Glomerular visceral epithelial cell (primary cell): Measurements from ENCODE around the gene NRSN1.
"Not testable (repeated sequence)": the region's sequence is repeated elsewhere in the genome, so short reads cannot be mapped to it uniquely, and the experiment has no call there.

Experiments used
- DNase-seq: peaks from one replicate; pipeline ENCODE4 v3.0.0-alpha.2; 2016; ENCODE audit errors: extremely low spot score

Gene NRSN1

DNA sequence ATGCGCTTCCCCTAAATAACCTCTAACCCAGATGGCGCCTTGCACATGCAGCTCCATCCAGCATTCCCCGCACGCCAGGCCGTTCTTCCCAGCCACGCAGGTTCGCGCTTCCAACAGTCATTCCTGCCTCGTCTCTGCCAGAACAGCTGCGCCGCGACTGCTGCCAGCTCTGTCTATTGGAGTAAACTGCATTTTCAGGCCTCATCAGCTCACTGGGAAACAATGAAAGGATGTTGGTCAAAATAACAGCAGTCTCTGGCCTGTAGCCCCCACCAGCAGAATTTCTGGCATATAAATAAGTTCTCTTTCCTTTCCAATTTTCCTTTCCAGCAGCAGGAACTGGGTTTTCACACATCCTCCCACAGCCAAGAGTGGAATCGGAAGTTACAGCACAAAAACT is 14.6 kb downstream of the NRSN1 start:
- no peak for DNase-seq

DNA sequence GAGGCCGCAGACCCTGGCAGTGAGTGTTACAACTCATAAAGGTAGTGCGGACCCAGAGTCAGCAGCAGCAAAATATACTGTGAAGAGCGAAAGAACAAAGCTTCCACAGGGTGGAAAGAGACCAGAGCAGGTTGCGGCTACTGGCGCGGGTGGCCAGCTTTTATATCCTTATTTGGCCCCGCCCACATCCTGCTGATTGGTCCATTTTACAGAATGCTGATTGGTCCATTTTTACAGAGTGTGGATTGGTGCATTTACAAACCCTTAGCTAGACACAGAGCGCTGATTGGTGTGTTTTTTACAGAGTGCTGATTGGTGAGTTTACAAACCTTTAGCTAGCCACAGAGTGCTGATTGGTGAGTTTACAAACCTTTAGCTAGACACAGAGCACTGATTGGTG is 16.7 kb downstream of the NRSN1 start:
- not testable (repeated sequence) for DNase-seq

DNA sequence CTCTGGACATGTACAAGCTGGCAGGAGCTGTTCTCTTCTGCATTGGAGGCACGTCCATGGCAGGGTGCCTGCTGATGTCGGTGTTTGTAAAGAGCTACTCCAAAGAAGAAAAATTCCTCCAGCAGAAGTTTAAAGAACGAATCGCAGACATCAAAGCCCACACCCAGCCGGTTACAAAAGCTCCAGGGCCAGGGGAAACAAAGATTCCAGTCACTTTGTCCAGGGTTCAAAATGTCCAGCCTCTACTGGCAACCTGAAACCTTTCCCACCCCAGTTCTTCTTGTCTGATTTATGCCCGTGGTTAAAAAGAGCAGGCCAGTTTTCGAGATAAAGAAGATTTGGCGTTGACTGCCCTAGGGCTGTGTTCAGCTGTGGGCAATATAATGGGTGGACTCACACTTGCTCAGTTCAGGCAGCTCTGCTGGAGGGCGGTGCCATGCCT is 19.7 kb downstream of the NRSN1 start:
- no peak for DNase-seq

DNA sequence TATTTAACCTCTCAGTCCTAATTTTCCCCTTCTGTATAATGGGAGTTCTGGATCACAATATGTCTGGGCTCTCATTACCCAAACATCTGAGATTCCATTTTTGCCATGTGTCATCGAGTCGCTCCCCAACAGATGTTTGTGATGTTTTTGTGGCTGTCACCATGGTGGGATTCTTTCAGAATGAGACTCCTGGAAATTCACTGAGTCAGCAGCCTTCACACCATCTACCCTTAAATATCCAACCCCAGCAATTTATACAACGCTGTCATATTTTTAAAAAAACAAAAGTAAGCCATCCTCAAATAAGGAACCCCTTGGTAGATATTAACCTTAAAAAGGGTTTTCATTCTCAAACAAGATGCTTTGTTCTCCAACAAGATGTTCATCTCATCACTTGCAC is 20.9 kb downstream of the NRSN1 start:
- no peak for DNase-seq

DNA sequence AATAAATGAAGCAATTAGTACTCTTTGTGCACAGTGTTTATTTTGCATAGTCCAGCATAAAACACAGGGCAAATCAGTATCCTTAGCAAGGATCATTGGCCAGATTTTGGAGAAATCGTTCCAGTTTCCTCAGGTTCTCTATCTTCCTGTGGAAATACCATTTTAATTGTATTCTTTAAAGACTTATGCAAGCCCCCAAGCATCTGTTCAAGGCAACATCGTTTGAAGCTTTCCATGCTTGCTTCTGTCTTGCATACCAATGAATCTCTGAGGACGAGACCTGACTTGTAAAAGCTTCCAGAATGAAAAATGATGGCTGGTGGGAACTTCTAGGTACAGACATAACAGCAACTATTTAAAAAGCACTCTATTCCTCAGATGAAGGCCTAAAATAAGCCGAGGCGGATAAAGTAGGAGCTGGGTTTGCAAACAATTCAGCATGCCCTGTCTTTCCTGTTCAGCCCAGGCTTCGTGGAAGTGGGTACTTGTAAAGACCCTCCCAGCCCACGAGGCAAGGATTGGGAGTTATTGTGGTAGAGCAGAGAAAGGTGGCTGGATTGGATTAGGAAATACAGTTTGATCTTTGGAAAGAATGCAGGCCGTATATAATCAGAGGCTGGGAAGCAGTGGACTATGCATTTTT is 21.6 kb downstream of the NRSN1 start:
- no peak for DNase-seq

DNA sequence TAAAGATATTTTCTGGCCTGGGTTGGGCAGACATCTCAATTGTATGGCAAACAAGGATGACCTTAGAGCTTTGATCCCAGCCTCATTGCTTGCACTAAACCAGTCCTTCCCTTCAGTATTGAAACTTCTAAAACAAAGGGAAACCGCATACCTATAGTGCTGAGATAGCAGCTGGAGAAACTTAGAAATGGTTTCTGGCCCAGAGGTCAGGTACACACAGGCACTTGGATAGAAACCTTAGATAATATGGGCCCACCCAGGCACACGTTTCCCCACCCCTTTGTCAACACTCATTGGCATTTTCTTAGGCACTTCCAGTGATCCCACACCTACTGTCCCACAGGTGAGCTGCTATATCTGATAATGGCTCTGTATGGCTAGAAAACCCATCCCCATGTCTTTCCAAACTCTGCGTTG is 22.1 kb downstream of the NRSN1 start:
- DNase-seq = no peak

DNA sequence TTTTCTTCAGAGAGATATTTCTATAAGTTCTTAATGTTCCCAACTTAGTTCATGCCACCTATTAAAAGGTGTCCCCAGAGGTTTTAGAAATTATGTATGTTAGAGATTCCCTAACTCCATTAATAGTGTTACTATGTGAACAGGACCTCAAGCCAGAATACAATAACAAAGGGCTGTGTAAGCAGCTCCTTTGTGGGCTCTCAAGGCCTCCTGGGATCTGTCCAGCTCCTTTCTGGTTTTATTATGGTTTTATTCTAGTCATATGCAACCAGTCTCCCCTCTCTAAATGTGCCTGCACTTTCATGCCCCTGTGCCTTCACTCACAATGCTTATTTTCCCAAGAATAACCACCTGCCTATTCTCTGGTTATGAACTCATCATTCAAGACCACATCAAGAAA is 22.7 kb downstream of the NRSN1 start:
- no peak for DNase-seq

DNA sequence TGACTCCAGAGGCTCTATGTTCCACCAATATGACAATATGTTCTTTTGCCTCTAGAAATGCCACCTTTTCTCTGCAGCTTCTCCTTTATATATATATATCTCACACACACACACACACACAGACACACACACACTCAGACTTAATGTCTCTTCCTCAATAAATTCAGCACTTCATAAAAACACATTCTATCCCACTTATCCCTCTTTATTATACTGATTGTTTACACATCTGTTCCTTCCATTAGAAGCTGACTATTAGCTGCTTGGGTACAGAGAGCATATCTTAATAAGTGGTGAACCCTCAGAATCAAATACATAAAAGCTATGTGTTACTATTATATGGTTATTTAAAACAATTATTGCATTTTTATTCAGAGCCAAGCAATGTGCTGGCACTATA is 23.3 kb downstream of the NRSN1 start:
- DNase-seq = no peak

DNA sequence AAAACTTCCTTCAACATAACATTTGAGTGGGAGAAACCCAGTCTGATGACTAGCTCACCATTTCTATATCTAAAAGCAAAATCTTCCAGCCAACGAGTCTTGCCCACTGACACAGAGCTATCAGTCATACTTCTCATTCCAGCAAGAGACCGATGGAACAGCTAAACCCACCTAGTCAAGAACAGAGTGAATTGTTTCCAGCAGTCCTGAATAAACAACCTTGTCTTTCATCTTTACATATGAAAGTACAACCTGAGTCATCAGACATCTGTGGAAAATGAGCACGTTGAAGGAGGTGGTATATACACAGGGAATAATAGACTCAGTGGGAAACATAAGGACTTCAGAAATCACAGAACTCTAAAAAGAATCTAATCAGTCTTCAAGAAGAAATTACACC is 23.8 kb downstream of the NRSN1 start:
- DNase-seq = no peak

DNA sequence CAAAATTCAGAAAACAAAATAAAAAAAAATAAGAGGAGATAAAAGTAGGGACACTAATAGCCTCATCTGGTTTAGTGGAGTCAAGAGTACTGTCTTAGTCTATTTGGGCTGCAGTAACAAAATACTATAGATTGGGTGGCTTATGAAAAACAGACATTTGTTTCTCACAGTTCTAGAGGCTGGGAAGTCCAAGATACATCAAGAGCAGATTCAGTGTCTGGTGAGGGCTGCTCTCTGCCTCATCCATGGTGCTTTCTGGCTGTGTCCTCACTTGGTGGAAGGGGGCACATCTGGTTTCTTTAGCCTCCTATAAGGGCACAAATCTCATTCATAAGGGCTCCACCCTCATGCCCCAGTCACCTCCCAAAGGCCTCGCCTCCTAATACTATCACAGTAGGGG is 26.0 kb downstream of the NRSN1 start:
- no peak for DNase-seq

DNA sequence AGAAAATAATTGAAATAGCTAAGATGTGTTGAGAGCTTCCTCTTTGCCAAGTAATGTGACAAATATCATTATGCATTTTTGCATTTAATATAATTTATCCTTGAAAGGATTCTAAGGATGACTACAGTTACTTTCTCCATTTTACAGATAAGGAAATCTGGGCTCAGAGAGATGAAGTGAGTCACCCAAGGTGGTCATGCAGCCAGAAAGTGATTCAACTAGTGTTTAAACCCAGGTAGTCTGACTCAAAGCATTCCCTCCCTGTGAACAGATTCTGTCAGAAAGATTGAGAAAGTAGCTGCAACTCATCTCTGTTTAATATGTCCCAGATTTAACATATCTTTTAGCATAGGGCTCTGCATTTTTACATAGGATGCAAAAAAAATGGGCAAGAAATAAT is 28.1 kb downstream of the NRSN1 start:
- peak; percentile 44 for DNase-seq

DNA sequence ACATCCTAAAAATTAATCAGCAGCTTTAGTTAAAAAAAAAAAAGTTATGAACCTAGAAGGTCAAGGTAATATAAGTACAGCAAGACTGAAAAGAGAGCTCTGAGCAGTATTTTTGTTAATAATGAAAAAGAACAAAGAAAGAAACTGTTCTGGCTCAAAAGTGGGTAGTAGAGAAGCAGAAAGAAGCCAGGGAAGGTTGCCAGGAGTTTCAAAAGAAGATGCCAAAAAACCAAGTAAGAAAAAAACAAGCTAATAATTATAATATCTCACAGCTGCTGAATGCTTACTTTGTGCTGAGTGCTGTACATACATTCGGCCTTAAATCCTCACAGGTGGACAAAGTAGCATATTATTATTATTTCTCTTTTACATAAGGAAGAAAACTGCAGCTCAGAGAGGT is 31.9 kb downstream of the NRSN1 start:
- no peak for DNase-seq

DNA sequence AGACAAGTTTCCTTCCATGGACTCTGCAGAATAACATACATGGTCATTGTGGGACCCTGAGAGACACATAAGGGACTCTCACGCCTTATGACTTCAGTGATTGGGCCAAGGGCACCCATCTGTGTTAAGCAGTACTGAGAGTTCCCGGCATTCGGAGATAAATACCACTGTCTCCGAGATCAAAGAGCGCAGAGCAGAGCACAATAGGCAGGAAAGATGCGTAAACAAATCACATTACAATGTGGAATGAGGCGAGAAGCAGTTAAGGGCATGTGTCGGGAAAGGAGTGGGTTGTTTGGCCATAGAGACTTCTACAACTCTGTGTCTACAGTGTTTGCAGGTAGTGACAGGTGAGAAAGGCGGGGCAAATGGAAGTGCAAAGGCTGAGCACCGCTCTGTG is 57.6 kb downstream of the NRSN1 start:
- no peak for DNase-seq

DNA sequence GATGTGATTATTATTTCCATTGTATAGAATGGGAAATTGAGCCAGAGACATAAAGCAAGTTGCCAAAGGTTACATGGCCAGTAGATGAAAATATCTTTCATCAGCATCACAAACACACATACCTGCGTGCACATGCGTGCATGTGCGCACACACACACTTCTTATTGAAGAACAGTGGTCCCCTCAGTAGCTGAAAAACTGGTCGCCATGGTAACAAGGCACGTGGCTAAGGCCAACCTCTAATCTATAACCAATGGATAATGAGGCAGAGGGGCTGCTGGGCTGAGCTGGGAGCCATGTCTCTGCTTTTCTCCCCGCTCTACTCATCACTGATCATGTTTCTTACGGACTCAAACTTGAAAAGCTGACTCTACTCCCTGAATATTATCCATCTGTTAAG is 60.3 kb downstream of the NRSN1 start:
- DNase-seq = no peak

DNA sequence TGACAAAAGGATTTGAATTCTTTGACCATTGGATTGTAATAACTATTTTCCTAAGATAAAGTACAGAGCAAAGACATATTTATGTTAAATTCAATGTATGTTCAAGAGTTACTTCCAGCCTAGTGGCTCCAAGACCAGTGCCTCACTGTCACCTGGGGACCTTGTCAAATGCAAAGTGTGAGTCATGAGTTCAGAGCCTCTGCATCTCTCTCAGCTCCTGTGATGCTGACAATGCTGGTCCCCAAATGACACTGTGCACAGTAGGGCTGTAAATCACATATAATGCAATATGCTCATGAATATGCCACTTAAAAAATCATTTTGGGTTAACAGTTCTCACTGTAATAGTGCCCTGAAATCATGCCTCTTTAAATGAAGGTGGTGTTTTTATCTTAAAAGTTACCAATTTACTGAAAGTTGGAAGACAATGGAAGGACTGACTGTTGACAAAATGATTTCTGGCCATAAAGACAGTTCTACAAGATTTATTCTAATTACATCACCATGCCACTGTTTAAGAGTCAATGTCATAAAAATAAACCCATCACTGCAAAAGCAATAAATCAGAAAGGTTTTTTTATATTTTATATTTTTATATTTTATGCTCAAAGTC is 62.1 kb downstream of the NRSN1 start:
- DNase-seq = no peak

DNA sequence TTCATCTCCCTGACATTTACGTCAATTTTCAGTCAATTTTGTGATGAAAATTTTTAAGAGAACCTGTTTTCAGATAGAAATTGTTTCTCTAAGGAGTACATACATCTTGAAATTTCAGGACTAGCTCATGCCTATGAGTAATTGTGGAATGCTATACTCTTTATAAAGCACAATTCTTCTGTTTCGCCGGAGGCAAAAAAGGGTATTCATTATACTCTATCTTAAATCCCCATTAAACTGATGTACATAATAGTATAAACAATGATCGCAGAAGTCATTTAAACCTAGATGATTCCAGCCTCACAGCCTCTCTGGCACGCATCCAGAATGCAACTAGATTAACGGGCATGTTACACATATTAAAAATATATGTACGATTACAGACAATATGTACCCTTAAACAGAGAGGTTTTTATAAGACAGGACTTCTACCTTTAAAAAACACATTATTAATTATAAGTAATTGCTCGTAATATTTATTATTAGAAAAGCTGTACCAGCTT is 62.6 kb downstream of the NRSN1 start:
- no peak for DNase-seq

DNA sequence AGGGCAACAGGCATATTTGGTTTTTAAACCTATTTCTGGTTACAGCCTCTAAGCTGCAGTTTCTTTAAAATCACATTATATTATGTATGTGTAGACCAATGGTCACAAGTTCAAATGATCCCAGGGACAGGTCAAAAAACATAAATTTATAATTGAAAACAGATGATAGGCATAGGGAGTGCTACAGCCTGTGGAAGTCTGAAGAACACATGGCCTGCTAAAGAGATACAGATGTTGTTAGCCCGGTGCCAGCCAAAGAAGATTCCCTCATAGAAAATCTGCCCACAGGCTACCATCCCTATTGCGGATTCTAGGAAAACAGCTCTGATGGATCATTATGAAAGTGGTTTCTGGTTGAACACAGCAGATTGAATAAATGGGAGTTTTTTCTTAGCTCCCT is 65.3 kb downstream of the NRSN1 start:
- DNase-seq = no peak

DNA sequence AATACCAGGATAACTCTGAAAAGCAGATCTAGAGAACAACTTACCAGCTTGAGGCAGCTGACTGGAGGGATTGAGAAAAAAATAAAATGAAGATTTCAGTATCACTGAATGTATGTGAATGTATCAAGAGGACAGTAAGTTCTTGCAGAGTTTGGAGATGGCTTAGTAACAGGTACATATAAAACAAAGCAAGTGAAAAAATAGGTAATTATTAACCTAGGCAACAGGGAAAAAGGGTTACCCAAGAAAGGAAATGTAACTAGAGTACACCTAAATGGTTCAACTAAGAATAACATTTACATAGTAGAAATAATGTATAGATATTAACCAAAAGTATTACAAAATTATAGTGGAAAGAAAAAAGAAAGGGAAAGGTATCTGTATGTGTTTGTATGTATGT is 67.3 kb downstream of the NRSN1 start:
- no peak for DNase-seq

DNA sequence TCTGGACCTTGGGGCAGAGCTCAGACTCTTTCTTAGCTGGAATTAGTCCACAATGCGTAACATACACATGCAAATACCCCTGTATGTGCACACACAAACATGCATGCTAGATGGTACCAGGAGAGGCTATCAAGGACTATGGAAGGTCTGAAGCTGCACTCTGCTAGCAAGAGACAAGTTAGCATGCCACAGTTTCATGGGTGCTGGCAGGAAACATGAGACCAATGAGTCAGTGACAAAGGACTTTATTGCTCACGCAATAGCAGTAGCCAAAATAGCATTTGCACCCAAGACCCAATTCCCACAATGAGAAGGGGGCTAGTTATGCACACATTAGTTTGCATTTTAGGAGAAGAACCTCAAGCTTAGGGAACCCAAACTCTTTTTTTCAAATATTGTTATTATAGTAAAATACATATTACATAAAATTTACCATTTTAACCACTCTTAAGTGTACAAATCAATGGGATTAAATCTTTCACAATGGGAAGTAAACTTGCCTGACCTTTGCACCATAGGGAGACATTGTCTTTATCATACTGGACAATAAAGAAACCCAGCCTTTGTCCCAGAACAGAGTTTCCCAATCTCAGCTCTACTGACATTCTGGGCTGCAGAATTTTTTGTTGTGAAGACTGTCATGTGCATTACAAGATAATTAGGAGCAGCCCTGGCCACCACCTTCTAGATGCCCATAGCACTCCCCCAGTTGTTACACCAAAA is 69.1 kb downstream of the NRSN1 start:
- DNase-seq = no peak

DNA sequence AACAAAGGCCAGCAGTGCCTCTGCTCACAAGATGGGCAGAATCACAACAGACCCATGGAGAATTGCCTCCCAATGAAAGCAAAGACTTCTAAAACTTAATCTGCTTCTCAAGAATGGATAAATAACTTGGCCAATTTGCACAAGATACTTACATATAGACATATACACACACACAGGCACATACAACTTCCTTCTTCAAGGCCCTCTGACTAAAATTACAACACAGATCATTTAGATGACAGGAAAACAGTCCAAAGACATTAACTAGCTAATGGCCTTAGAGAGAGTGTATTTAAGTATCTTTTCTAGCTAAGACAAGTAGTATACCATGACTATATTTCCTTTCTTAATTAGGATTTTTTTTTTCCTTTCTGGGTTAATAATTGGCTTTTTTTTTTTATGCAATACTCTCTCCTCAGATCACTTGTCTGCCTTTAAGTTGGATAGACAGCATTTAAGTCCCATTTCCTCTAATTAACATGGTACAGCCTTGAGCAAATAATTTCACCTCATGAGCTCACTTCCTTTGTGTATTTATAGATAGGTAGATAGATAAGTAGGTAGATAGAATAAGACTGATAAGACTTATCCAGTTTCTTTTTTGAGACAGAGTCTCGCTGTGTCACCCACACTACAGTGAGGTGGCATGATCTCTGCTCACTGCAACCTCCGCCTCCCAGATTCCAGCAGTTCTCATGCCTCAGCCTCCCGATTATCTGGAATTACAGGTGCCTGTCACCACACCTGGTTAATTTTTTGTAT is 70.0 kb downstream of the NRSN1 start:
- DNase-seq = no peak
